Lung (tissue), 12 donors: ENCODE results near the gene TMEM114. TPM values are rescaled to one million over a fixed set of nuclear protein-coding genes. Genes with fewer than 3 reads are reported as not detected.

Experiments used
- ATAC-seq: fragments of 200-7000 bp; cut with Tn5 transposase; one replicate; pipeline ENCODE4 v1.9.1; 2020; ENCODE audit warnings: moderate number of reproducible peaks; ENCODE audit not compliant: insufficient read depth, low FRiP score
- DNase-seq, 3 donors: peaks; one replicate each; pipeline ENCODE4 v3.0.0-alpha.2; 2013 to 2017
- H3K27ac ChIP-seq, 2 donors: one replicate each; pipeline ENCODE4 v1.5.1; 2013; ENCODE audit warnings: mild to moderate bottlenecking in 2 of 2, moderate library complexity in 2 of 2, control low read depth in 1 of 2, inconsistent platforms in 1 of 2, low read depth in 1 of 2, low read length in 1 of 2
- H3K27me3 ChIP-seq, 3 donors: one replicate each; pipeline ENCODE4 v1.5.1; 2013; ENCODE audit warnings: low read length in 2 of 3; ENCODE audit not compliant: control insufficient read depth in 3 of 3, insufficient read depth in 3 of 3
- H3K36me3 ChIP-seq, 4 donors: one replicate each; pipeline ENCODE4 v1.5.1; 2013; ENCODE audit warnings: low read length in 4 of 4, mild to moderate bottlenecking in 1 of 4, moderate library complexity in 1 of 4; ENCODE audit not compliant: control insufficient read depth in 4 of 4, insufficient read depth in 4 of 4
- H3K4me1 ChIP-seq, 5 donors: one replicate each; pipeline ENCODE4 v1.5.1; 2013; ENCODE audit warnings: low read length in 5 of 5, mild to moderate bottlenecking in 2 of 5, moderate library complexity in 1 of 5; ENCODE audit not compliant: control insufficient read depth in 5 of 5, insufficient read depth in 5 of 5
- H3K4me3 ChIP-seq: one replicate; pipeline ENCODE4 v1.5.1; 2013; ENCODE audit warnings: mild to moderate bottlenecking, control low read depth, moderate library complexity
- H3K9ac ChIP-seq, 2 donors: one replicate each; pipeline ENCODE4 v1.5.1; 2013; ENCODE audit warnings: low read length in 2 of 2, control low read depth in 1 of 2; ENCODE audit not compliant: insufficient read depth in 1 of 2
- H3K9me3 ChIP-seq, 4 donors: one replicate each; pipeline ENCODE4 v1.5.1; 2013; ENCODE audit warnings: low read length in 3 of 4, mild to moderate bottlenecking in 1 of 4, moderate library complexity in 1 of 4; ENCODE audit not compliant: control insufficient read depth in 4 of 4, insufficient read depth in 3 of 4
- CTCF ChIP-seq: IDR thresholded peaks from 2 replicates; pipeline ENCODE4 v1.5.1; 2012; ENCODE audit warnings: mild to moderate bottlenecking; ENCODE audit errors: control extremely low read depth, extremely low read depth
- WGBS, 2 donors: extraction: QIAGEN DNeasy Blood & Tissue Kit; methylation state at CpG; one replicate each; pipeline ENCODE4 v1.1.7; 2013; 5-methylcytosine and 5-hydroxymethylcytosine counted together
- polyA plus RNA-seq, 2 donors: library from polyadenylated mRNA; stranded (reverse); fragments of 200-250 nt; gene quantifications; one replicate each; pipeline ENCODE4 v1.2.1, GENCODE V29; 2013
- total RNA-seq, 2 donors: library from RNA; depleted of rRNA in 1 of 2; stranded (reverse); fragments of >200 nt in 1 of 2; gene quantifications; one replicate each; pipeline ENCODE4 v1.2.1, GENCODE V29; 2014 to 2021
- donor health status: control.
- donor health status: control.
- donor health status: Bipolar disorder and iron deficiency.
- donor health status: healthy.
- donor health status: DM: yes; HTN: yes; CAD: no.

Gene TMEM114
- total and polyA plus RNA-seq, 4 donors: not detected

DNA sequence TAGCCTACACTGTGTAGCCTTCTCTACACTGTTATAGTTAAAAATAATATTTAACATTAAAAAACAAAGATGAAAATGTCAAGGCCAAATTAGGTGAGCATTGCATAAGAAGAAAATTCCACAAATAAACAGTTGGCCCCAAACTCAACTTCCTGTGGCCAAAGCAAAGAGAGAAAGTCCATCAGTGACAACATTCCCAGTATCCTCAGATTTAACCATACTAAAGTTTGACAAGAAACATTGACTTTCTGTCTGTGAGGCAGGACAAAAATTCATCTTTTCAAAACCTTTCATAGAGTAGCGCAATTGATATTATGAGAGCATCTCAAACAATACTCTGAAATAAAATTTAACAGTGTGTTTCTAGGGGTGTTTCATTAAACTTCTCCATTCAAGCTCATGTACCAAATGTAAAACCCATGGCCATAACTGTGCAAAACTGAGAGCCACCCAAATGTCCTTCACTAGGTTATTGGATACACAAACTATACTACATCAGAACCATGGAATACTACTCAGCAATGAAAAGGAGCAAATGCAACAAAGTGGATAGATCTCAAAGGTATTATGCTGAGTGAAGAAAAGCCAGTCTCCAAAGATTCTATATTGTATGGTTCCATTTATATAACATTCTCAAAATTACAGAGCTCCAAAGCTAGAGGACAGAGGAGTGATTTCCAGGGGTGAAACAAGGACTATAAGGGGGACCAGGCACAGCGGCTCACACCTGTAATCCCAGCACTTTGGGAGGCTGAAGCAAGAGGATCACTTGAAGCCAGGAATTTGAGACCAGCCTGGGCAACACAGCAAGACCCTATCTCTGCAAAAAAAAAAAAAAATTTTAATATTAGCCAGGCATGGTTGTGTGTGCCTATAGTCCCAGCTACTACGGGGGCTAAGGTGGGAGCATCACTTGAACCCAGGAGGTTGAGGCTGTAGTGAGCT is 38.7 kb downstream of the TMEM114 start:
- H3K4me3 ChIP-seq: no peak overlapping the region
- H3K9me3 ChIP-seq: no peaks in the 10 kb centered on the region
- H3K27me3 ChIP-seq: peaks cover 0 to 3% (median 0%) of the 10 kb centered on the region in 3 donors
- TF ChIP-seq CTCF: no peak
- no peak overlapping the region for H3K9ac ChIP-seq
- no peak overlapping the region for H3K27ac ChIP-seq
- no peaks in the 10 kb centered on the region for H3K36me3 ChIP-seq
- H3K4me1 ChIP-seq: no peaks in the 10 kb centered on the region
- 90 to 92% methylated on average over 3 of the region's 3 CpGs for WGBS, 2 donors
- no peak for ATAC-seq
- no peak for DNase-seq

DNA sequence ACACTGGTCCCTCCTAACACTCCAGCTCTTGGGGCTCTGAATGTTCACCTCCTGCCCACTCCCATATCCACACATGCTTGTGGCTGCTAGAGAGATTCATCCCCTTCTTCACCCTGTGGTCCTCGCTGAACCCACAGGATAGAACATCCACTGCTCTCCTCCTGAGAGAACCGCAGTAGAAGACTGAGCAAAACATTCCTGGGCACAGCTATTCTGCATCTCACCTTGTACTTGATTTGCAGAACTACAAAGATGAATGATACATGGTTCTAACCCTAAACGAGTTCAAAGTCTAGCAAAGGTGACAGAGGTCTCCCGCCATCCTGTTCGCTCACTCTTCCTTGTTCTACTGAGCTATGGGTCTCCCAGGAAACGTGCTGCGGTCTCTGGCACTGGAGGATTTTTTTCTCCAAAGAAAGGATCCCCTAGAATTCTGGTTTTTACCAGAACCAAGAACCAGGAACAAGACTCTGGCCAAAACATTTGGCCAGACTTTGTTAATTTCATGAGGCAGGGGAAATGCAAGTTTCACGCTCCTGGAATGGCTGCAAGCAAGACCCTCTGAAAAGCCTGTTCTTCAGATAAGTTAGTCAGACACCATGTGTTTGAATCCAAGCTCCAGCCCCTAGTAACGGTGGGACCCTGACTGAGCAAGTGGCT is 39.5 kb downstream of the TMEM114 start:
- no peaks in the 10 kb centered on the region for H3K36me3 ChIP-seq
- no peak overlapping the region for H3K27ac ChIP-seq
- H3K27me3 ChIP-seq: peaks cover 0 to 4% (median 0%) of the 10 kb centered on the region in 3 donors
- H3K9ac ChIP-seq: no peak overlapping the region
- no peak for ATAC-seq
- no peaks in the 10 kb centered on the region for H3K4me1 ChIP-seq
- no peak overlapping the region for H3K4me3 ChIP-seq
- TF ChIP-seq CTCF: no peak
- WGBS, 2 donors: 70 to 74% methylated on average over 9 of the region's 9 CpGs
- H3K9me3 ChIP-seq: no peaks in the 10 kb centered on the region
- DNase-seq: no peak

GRCh38 chr16:8549843-8550412 is 40.4 kb downstream of the TMEM114 start:
- H3K4me3 ChIP-seq: no peak overlapping the region
- no peak for ATAC-seq
- DNase-seq: no peak
- peaks cover 0 to 4% (median 0%) of the 10 kb centered on the region in 3 donors for H3K27me3 ChIP-seq
- no peaks in the 10 kb centered on the region for H3K9me3 ChIP-seq
- no peaks in the 10 kb centered on the region for H3K4me1 ChIP-seq
- no peak for TF ChIP-seq CTCF
- no peak overlapping the region for H3K27ac ChIP-seq
- H3K36me3 ChIP-seq: no peaks in the 10 kb centered on the region
- no peak overlapping the region for H3K9ac ChIP-seq
- 77 to 85% methylated on average over 8 of the region's 8 CpGs for WGBS, 2 donors
